Gastrocnemius medialis (tissue), 4 donors: ENCODE results near the gene ZNF524.

Experiments used
- CTCF ChIP-seq, 5 experiments: fragments of 450-650 bp in 3 of 5; fragments of 200-600 bp in 2 of 5; sonication (generic) in 2 of 5; IDR thresholded peaks in 4 of 5; conservative IDR thresholded peaks in 1 of 5; 1 replicate in 4 of 5; 2 replicates in 1 of 5; pipeline ENCODE4 v1.5.1; 2016 to 2019; ENCODE audit warnings: antibody characterized with exemption in 5 of 5, mild to moderate bottlenecking in 3 of 5, moderate library complexity in 3 of 5
- POLR2A ChIP-seq, 2 donors: fragments of 450-650 bp; IDR thresholded peaks; one replicate each; pipeline ENCODE4 v1.6.1; 2017; ENCODE audit warnings: antibody characterized with exemption in 2 of 2, mild to moderate bottlenecking in 2 of 2, moderate library complexity in 2 of 2

DNA sequence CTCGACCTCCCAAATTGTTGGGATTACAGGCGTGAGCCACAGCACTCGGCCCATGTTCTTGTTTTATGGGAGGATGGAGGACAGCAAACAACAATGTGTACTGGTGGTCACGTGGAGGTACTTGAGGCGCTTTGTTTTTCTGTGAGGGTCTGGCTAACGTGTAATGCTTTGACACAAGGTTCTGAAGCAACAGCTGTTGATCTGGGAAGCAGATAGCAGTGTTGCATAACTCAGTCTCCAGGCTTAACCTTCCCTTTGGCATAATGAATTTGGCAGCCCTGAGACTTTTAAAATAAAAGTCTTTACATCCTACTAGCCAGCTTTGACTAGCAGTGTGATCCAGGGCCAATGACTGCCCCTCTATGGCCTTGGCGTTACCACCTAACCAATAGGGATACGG lies 33.8 kb downstream of the ZNF524 start:
- no peak for TF ChIP-seq CTCF (IDR thresholded peaks at IDR 0.05 in 4 of 5, conservative IDR thresholded peaks at IDR 0.05 in 1 of 5)
- TF ChIP-seq POLR2A (IDR thresholded peaks at IDR 0.05): no peak
